ENCODE results near the gene TMEM184A. TPM values are rescaled to one million over a fixed set of nuclear protein-coding genes. Genes with fewer than 3 reads are reported as not detected.

TMEM184A gene
- total RNA-seq, 1 experiment from 2014 or later: 16.5 TPM

DNA sequence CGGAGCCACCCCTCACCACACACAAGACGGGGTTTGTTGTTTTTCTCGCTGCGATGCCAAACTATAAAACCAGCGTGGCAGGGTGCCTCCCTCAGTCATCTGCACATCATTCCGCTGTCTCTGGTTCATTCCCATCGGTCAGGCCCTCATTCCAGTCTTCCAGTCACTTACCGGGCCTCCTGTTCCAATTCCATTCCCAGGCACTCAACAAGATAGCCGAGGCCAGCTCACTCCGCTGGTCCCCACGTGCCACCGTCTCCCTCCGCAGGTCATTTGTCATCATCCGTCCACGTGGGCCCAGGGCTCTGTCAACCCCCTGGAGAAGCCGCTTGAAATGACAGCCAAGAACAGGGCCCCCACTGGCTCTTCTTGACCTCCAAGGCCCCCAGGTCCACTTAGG, 6.1 kb upstream of the TMEM184A start:
- peaks cover 7% of the 10 kb centered on the region; the same call in 1 of the 2 replicates for H3K4me1 ChIP-seq
- H3K27me3 ChIP-seq (replicated peaks; ENCODE audit: control insufficient read depth, insufficient read depth, low read length): no peaks in the 10 kb centered on the region
- intact Hi-C loops (cut with micrococcal nuclease; ENCODE audit: unreplicated experiment): no loop called here
- ChIA-PET POLR2A (no interaction called here), CTCF (no interaction called here)
- H3K27ac Mint-ChIP-seq (ENCODE audit: unreplicated experiment): no peak overlapping the region
- H3K9me3 ChIP-seq: no peaks in the 10 kb centered on the region
- H3K27me3 Mint-ChIP-seq (ENCODE audit: insufficient read depth, unreplicated experiment): no peaks in the 10 kb centered on the region
- H3K36me3 ChIP-seq (ENCODE audit: control insufficient read depth, insufficient read depth, low read length): no peaks in the 10 kb centered on the region
- no peaks in the 10 kb centered on the region for H3K9me3 Mint-ChIP-seq (ENCODE audit: unreplicated experiment)
- no TSS peak for BruUV-seq (replicated peaks)
- no peak overlapping the region for H3K4me3 ChIP-seq (ENCODE audit: low read depth, low read length)
- no peak overlapping the region for H3K4me3 Mint-ChIP-seq (ENCODE audit: unreplicated experiment)
- peaks cover 5% of the 10 kb centered on the region for H3K4me1 Mint-ChIP-seq (ENCODE audit: low read depth, unreplicated experiment)
- peaks cover 18% of the 10 kb centered on the region for H3K36me3 Mint-ChIP-seq (ENCODE audit: insufficient read depth, unreplicated experiment)
- DNase-seq: no peak
- no peak for TF ChIP-seq CTCF (IDR thresholded peaks at IDR 0.05; ENCODE audit: insufficient read depth in 1 of 2, low read depth in 1 of 2, low read length in 1 of 2, severe bottlenecking in 1 of 2, unreplicated experiment in 1 of 2)

- Mint-ChIP-seq H3K4me1 (ENCODE audit: low read depth, unreplicated experiment) (peaks cover 4% of the 10 kb centered on the region), H3K27me3 (ENCODE audit: insufficient read depth, unreplicated experiment) (no peaks in the 10 kb centered on the region), H3K27ac (ENCODE audit: unreplicated experiment) (no peak overlapping the region), H3K9me3 (ENCODE audit: unreplicated experiment) (no peaks in the 10 kb centered on the region), H3K4me3 (ENCODE audit: unreplicated experiment) (no peak overlapping the region), H3K36me3 (ENCODE audit: insufficient read depth, unreplicated experiment) (peaks cover 18% of the 10 kb centered on the region)
- no peaks in the 10 kb centered on the region for H3K9me3 ChIP-seq
- POLR2A ChIA-PET: no interaction called here
- no peak for DNase-seq
- peaks cover 9% of the 10 kb centered on the region for H3K4me1 ChIP-seq
- intact Hi-C loops (cut with micrococcal nuclease; ENCODE audit: unreplicated experiment): no loop called here
- no peaks in the 10 kb centered on the region for H3K27me3 ChIP-seq (replicated peaks; ENCODE audit: control insufficient read depth, insufficient read depth, low read length)
- H3K36me3 ChIP-seq (ENCODE audit: control insufficient read depth, insufficient read depth, low read length): no peaks in the 10 kb centered on the region
- no peak overlapping the region for H3K4me3 ChIP-seq (ENCODE audit: low read depth, low read length)
- TF ChIP-seq CTCF (IDR thresholded peaks at IDR 0.05; ENCODE audit: insufficient read depth in 1 of 2, low read depth in 1 of 2, low read length in 1 of 2, severe bottlenecking in 1 of 2, unreplicated experiment in 1 of 2): no peak
- no TSS peak for BruUV-seq (replicated peaks)
- CTCF ChIA-PET: no interaction called here
These were observed 5.3 kb upstream of the TMEM184A start for GRCh38 chr7:1561036-1561940.

DNA sequence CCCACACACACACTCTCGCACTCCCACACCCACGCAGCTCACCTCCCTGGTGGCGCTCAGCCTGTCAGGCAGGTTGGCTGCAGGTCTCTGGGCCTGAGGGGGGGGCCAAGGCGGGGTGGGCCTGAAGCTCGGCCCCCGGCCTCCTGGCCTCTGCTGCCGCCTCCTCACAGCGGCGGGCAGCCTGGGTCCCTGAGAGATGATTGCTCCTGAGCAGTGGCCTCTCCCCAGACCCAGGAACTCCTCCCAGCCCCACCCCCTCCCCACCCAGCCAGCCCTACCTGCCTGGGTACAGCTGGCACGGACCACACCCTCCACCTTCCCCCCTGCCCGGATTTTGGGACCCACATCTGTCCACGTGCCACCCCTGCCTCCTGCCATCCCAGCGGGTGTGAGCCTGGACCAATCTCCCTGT, 4.6 kb upstream of the TMEM184A start:
- no TSS peak for BruUV-seq (replicated peaks)
- peaks cover 10% of the 10 kb centered on the region for H3K4me1 Mint-ChIP-seq (ENCODE audit: low read depth, unreplicated experiment)
- H3K27me3 Mint-ChIP-seq (ENCODE audit: insufficient read depth, unreplicated experiment): no peaks in the 10 kb centered on the region
- CTCF ChIA-PET: no interaction called here
- H3K27ac Mint-ChIP-seq (ENCODE audit: unreplicated experiment): no peak overlapping the region
- no peaks in the 10 kb centered on the region for H3K9me3 ChIP-seq
- TF ChIP-seq CTCF (IDR thresholded peaks at IDR 0.05; ENCODE audit: insufficient read depth in 1 of 2, low read depth in 1 of 2, low read length in 1 of 2, severe bottlenecking in 1 of 2, unreplicated experiment in 1 of 2): no peak
- H3K4me1 ChIP-seq: peaks cover 16% of the 10 kb centered on the region
- no peak for DNase-seq
- no peaks in the 10 kb centered on the region for H3K9me3 Mint-ChIP-seq (ENCODE audit: unreplicated experiment)
- H3K36me3 ChIP-seq (ENCODE audit: control insufficient read depth, insufficient read depth, low read length): no peaks in the 10 kb centered on the region
- no peaks in the 10 kb centered on the region for H3K27me3 ChIP-seq (replicated peaks; ENCODE audit: control insufficient read depth, insufficient read depth, low read length)
- H3K36me3 Mint-ChIP-seq (ENCODE audit: insufficient read depth, unreplicated experiment): peaks cover 12% of the 10 kb centered on the region
- no peak overlapping the region for H3K4me3 Mint-ChIP-seq (ENCODE audit: unreplicated experiment)
- intact Hi-C loops (cut with micrococcal nuclease; ENCODE audit: unreplicated experiment): no loop called here
- POLR2A ChIA-PET: no interaction called here
- no peak overlapping the region for H3K4me3 ChIP-seq (ENCODE audit: low read depth, low read length)

All from Caco-2 (cell line).